Nephron progenitor cell (in vitro differentiated cells): Measurements from ENCODE around the gene TNS1.

ENCODE experiments used
- DNase-seq: peaks from one replicate; pipeline ENCODE4 v3.0.0; 2021
- H3K27ac Mint-ChIP-seq: 2 replicates; pipeline ENCODE4 v1.8.0; 2021; ENCODE audit warnings: mild to moderate bottlenecking, moderate library complexity, mixed read lengths
- H3K27me3 Mint-ChIP-seq: 2 replicates; pipeline ENCODE4 v1.8.0; 2021; ENCODE audit warnings: mild to moderate bottlenecking, low read depth, mixed read lengths; ENCODE audit not compliant: poor library complexity
- H3K36me3 Mint-ChIP-seq: 2 replicates; pipeline ENCODE4 v1.8.0; 2021; ENCODE audit warnings: low read depth, mixed read lengths
- H3K4me1 Mint-ChIP-seq: 2 replicates; pipeline ENCODE4 v1.8.0; 2021; ENCODE audit warnings: mixed read lengths
- H3K4me3 Mint-ChIP-seq: 2 replicates; pipeline ENCODE4 v1.8.0; 2021; ENCODE audit warnings: mild to moderate bottlenecking, moderate library complexity, mixed read lengths
- H3K9me3 Mint-ChIP-seq: 2 replicates; pipeline ENCODE4 v1.8.0; 2021; ENCODE audit warnings: mild to moderate bottlenecking, moderate library complexity, mixed read lengths
- TF ChIP-seq, protein P1 (sequence below): fragments of 200-600 bp; sonication (generic); IDR thresholded peaks from 2 replicates; pipeline ENCODE4 v1.5.0; 2021; ENCODE audit warnings: antibody characterized with exemption

Gene TNS1

DNA sequence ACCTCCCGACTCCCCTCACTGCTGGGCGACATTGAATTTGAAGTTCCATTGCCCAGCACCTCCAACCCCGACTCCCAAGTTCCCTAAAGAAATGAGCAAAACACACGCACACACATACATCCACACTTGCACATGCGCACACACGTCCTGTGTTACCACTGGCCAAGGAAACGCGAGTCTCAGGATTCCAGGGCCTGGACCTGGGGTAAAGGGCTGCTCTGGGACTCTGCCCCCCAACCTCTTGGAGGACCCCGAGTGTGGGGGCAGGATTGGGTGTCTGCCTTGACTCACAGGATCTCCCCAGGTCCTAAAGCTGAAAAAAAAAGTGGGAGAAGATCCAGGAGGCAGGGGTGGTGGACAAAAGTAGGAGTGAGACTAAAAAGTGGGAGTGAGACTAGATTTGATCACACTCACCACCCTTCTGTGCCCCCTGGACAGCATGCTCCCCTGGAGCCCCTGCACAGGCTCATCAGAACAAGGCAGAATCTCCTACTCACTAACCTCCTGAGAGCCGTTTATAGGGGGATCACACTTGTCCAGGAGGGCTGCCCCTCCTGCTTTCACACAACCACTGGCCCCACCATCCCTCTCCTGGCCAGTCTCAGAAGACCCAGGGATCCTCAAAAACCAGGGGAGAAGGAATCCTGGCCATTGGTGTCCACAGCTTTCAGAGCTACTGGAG lies 202.2 kb downstream of the TNS1 start:
- peaks cover 39% of the 10 kb centered on the region for H3K4me1 Mint-ChIP-seq
- H3K27ac Mint-ChIP-seq = peak overlapping the region; percentile 25
- H3K27me3 Mint-ChIP-seq = peaks cover 11% of the 10 kb centered on the region
- DNase-seq = no peak
- no peaks in the 10 kb centered on the region for H3K9me3 Mint-ChIP-seq
- no peaks in the 10 kb centered on the region for H3K36me3 Mint-ChIP-seq
- TF ChIP-seq, protein P1, sequence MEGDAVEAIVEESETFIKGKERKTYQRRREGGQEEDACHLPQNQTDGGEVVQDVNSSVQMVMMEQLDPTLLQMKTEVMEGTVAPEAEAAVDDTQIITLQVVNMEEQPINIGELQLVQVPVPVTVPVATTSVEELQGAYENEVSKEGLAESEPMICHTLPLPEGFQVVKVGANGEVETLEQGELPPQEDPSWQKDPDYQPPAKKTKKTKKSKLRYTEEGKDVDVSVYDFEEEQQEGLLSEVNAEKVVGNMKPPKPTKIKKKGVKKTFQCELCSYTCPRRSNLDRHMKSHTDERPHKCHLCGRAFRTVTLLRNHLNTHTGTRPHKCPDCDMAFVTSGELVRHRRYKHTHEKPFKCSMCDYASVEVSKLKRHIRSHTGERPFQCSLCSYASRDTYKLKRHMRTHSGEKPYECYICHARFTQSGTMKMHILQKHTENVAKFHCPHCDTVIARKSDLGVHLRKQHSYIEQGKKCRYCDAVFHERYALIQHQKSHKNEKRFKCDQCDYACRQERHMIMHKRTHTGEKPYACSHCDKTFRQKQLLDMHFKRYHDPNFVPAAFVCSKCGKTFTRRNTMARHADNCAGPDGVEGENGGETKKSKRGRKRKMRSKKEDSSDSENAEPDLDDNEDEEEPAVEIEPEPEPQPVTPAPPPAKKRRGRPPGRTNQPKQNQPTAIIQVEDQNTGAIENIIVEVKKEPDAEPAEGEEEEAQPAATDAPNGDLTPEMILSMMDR = no peak
- H3K4me3 Mint-ChIP-seq = no peak overlapping the region

DNA sequence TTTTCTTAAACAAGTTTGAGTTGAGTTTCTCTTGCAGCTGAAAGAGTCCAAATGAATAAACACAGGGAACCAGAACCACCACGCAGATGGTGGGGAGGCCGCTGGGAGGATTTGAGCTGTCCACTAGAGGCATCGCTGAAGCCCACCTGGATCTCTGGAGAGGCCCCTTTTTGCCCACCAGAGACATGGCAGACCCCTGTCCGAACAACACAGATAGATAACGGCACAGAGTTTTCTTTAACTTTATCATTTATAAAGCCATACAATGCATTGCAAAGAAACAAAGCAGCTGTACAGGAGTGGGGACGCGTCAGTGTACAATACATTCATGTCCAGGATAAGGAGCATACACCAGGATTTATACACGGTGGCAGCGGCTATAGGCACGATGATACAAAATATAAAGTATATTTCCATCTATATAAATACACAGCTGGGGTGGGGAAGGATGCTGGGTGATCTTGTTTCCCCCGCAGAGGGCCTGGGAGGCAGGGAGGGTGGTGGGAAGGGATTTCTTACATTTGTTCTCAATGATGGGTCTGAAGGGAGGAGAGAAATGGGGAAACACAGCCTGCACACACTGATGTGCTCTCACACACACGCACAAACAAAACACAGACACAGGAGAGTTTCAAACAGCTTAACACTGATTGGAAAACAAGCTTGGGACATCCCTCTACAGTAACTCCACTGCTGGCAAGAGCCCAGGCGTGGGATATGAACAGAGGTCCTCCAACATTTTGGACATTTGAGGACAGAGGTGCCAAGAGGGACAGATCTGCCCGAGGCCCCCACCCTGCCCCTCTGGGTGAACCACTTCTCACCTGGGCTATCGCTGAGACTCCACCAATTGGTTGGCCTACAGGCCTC lies 203.0 kb downstream of the TNS1 start:
- TF ChIP-seq, protein P1 = no peak
- Mint-ChIP-seq H3K4me3 (no peak overlapping the region), H3K36me3 (no peaks in the 10 kb centered on the region), H3K9me3 (no peaks in the 10 kb centered on the region), H3K27ac (peak overlapping the region; percentile 66), H3K27me3 (peaks cover 11% of the 10 kb centered on the region), H3K4me1 (peaks cover 32% of the 10 kb centered on the region)
- DNase-seq = no peak

DNA sequence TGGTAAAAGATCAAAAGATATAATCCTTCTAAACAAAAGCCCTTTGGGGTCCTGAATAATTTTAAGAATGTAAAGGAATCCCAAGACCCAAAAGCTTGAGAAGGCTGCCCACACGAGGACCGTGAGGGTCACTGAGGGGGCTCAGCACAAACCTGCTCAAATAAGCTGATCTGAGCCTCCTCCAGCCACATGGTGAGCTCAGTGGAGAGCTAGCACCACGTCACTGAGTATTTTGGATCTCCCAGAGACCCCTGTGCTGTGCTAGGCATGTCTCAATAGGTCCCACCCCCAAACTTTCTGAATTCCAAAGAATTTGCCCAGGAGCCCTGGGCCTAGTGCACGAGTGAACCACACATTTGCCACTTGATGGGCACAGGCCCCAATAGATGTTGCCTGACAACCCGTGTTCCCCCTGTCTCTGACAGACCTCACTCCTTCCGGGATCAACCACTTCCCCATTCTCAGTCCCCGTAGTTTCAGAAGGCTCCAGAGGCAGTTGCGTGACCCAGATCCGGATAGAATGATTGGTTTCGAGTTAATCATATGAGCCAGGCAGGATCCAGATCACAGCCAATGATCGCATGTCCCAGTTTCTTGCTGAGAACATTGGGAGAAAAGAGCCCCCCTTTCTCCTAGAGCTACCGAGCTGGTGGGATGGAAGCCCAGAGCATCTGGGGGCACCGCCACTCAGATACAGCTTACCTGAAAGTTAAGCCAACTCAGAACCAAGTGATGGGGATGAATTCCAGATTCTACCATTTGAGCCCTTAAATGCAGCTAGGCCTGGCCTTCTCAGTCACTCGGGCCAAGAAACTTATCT lies 203.8 kb downstream of the TNS1 start:
- Mint-ChIP-seq H3K4me1 (peaks cover 32% of the 10 kb centered on the region), H3K27me3 (peaks cover 8% of the 10 kb centered on the region), H3K27ac (no peak overlapping the region), H3K36me3 (no peaks in the 10 kb centered on the region), H3K9me3 (no peaks in the 10 kb centered on the region), H3K4me3 (no peak overlapping the region)
- no peak for DNase-seq
- TF ChIP-seq, protein P1 = no peak

DNA sequence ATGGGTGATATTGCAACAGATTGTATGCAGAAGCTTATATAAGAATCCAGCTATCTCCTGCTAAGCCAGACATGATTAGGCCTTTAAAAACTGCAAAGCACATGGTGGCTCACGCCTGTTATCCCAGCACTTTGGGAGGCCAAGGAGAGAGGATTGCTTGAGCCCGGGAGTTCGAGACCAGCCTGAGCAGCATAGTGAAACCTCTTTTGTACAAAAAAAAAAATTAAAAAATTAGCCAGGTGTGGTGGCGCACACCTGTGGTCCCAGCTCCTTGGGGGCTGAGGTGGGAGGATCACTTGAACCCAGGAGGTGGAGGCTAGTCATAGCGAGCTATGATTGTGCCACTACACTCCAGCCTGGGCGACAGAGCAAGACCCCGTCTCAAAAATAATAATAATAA lies 204.6 kb downstream of the TNS1 start:
- Mint-ChIP-seq H3K27me3 (peaks cover 7% of the 10 kb centered on the region), H3K27ac (no peak overlapping the region), H3K9me3 (no peaks in the 10 kb centered on the region), H3K4me1 (peaks cover 40% of the 10 kb centered on the region), H3K4me3 (no peak overlapping the region), H3K36me3 (no peaks in the 10 kb centered on the region)
- TF ChIP-seq, protein P1 = no peak
- no peak for DNase-seq

DNA sequence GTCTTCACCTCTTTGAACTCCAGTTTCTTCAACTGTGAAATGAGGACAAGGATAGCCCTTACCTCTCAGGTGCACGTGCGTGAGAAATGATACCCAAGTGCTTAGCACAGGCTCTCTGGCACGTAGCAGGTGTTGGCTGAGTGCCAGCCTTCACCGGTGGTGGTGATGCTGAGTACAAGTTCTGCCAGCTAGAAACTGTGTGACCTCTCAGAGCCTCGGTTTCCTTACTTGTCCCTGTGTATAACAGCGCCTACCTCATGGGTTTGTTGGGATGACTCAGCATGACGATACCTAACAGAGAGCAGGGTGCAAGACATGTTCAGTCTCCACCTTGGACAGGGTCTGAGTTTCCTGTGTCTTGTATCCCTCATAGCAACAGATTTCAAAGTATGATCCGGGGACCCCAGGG lies 205.1 kb downstream of the TNS1 start:
- Mint-ChIP-seq H3K4me1 (peaks cover 45% of the 10 kb centered on the region), H3K36me3 (no peaks in the 10 kb centered on the region), H3K9me3 (no peaks in the 10 kb centered on the region), H3K27me3 (peaks cover 7% of the 10 kb centered on the region), H3K4me3 (no peak overlapping the region), H3K27ac (no peak overlapping the region)
- no peak for DNase-seq
- TF ChIP-seq, protein P1 = no peak
